ENCODE measurements around the gene SH3GLB2. TPM values are rescaled to one million over a fixed set of nuclear protein-coding genes. Genes with fewer than 3 reads are reported as not detected.

Gene SH3GLB2
- total and polyA plus RNA-seq, 2 of the 8 experiments (the other 6 are each of a cell fraction or from before 2014, with no cell fraction given), result 52.7 to 79.9 TPM

DNA sequence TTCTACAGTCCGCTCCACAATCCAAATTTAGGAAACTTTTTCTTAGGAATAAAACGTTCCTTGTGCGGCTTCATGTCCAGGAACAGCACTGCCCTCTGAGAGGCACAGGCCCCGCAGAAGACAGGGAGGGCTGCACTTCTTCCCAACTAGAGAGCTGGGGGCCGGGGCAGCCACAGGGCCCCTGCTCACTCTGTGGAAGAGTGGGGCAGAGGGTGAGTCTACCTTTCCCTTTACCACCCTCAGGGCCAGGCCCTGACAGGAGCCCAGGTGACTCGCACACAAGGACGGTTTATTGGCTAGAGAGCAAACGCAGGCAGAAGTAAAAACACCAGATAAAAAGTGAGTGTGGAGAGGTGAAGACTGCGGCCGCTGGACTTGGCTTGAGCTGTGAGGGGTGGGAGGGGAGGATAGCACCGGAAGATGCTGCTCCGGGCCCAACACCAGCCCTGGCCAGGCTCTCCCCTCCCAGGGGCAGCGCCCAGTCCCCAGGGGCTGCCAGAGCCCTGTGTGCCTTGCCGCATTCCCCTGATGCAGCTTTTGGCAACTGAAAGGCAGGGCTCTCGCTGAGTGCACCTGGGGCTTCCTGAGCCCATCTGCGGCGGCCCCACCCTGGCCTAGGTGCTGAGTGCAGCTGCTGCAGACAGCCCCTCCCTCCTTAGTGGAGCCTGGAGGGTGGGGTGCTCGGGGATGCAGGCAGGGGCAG lies 20.2 kb downstream of the SH3GLB2 start:
- H3K4me3 ChIP-seq (ENCODE audit: extremely low read depth in 1 of 4, insufficient read depth in 2 of 4, low read depth in 3 of 4, low read length in 4 of 4), result no peak overlapping the region
- POLR2A ChIA-PET (ENCODE audit: partially characterized antibody), result interaction anchor here (0.8 to 3.0 kb wide), 8 partner anchors 9 to 188 kb away, joined by 3 to 11 read pairs (median 4); partner anchors contain the start of gene SH3GLB2
- H4K5ac ChIP-seq (ENCODE audit: insufficient read length, low read depth, low read length), result no peak overlapping the region
- H3K4ac ChIP-seq (replicated peaks; ENCODE audit: insufficient read length, low read depth, low read length), result no peak overlapping the region
- H3K79me1 ChIP-seq (ENCODE audit: low read depth, low read length), result peaks cover 2% of the 10 kb centered on the region
- no peaks in the 10 kb centered on the region for H3K27me3 ChIP-seq (replicated peaks in 1 of 4; ENCODE audit: control insufficient read depth in 3 of 4, extremely low read depth in 1 of 4, insufficient read depth in 3 of 4, low read length in 3 of 4)
- no peak overlapping the region for H4K8ac ChIP-seq (ENCODE audit: extremely low read depth, insufficient read depth, low read length)
- H3K9ac ChIP-seq (replicated peaks in 1 of 4; ENCODE audit: extremely low read depth in 1 of 4, low read depth in 3 of 4, low read length in 3 of 4), result no peak overlapping the region
- no peak overlapping the region for H2AFZ ChIP-seq (ENCODE audit: low read length)
- WGBS, 2 experiments (ENCODE audit: extremely low coverage in 1 of 2, insufficient coverage in 1 of 2, insufficient read length in 1 of 2, insufficient replicate concordance in 2 of 2, low coverage in 1 of 2, low lambda C conversion rate in 2 of 2, missing lambda C conversion rate in 1 of 2), result 94% methylated on average over 17 of the region's 18 CpGs; no CpG with 5 or more reads in 1 of the 2 experiments
- no peak overlapping the region for H2BK15ac ChIP-seq (ENCODE audit: low read length)
- CTCF ChIA-PET (ENCODE audit: partially characterized antibody), result interaction anchor here (0.6 to 7.8 kb wide), 13 partner anchors 12 to 163 kb away, joined by 3 to 89 read pairs (median 7); partner anchors contain the start of gene SH3GLB2
- H2BK20ac ChIP-seq (ENCODE audit: low read length), result no peak overlapping the region
- no peak overlapping the region for H2AK5ac ChIP-seq (ENCODE audit: low read depth, low read length)
- H3K18ac ChIP-seq (ENCODE audit: extremely low read depth, low read length), result no peak overlapping the region
- H3K23ac ChIP-seq (ENCODE audit: insufficient read length), result no peak overlapping the region
- H3K27ac ChIP-seq (ENCODE audit: low read depth, low read length), result no peak overlapping the region
- no peak overlapping the region for H4K91ac ChIP-seq (replicated peaks; ENCODE audit: insufficient read length, low read length)
- TF ChIP-seq CBX8 (IDR thresholded peaks at IDR 0.05; ENCODE audit: borderline replicate concordance, low read depth, low read length) (no peak), POLR2AphosphoS5 (IDR thresholded peaks at IDR 0.05; ENCODE audit: low read depth, low read length) (peak; percentile 32; the same call in 1 of the 2 replicates)
- peaks cover 5 to 19% of the 10 kb centered on the region in 2 experiments for H4K20me1 ChIP-seq (replicated peaks in 1 of 2; ENCODE audit: control insufficient read depth in 1 of 2, insufficient read depth in 2 of 2, low read length in 2 of 2)
- H3K14ac ChIP-seq (ENCODE audit: insufficient read length), result no peak overlapping the region
- H3K4me1 ChIP-seq (replicated peaks in 1 of 4; ENCODE audit: control insufficient read depth in 3 of 4, insufficient read depth in 4 of 4, low read length in 3 of 4), result no peaks in the 10 kb centered on the region
- H3K9me3 ChIP-seq (ENCODE audit: insufficient read depth in 2 of 2, low read depth in 1 of 2, low read length in 1 of 2), result no peaks in the 10 kb centered on the region
- H2BK5ac ChIP-seq (ENCODE audit: low read depth, low read length), result no peak overlapping the region
- H3K4me2 ChIP-seq (ENCODE audit: insufficient read depth in 1 of 2, low read depth in 2 of 2, low read length in 2 of 2), result no peak overlapping the region
- DNase-seq (ENCODE audit: low read depth in 1 of 2, low spot score in 2 of 2) (no peak), FAIRE-seq (no peak)
- H3K79me2 ChIP-seq (ENCODE audit: control insufficient read depth in 1 of 2, insufficient read depth in 2 of 2, low read length in 2 of 2), result no peaks in the 10 kb centered on the region
- no peak overlapping the region for H2BK120ac ChIP-seq (replicated peaks; ENCODE audit: low read depth, low read length)
- no peak overlapping the region for H2BK12ac ChIP-seq (ENCODE audit: low read depth, low read length)
- 0 out of 2 replicates have a peak, but pooled peaks cover 1% of the 10 kb centered on the region for H3K23me2 ChIP-seq (ENCODE audit: low read depth, low read length)
- peaks cover 18 to 52% (median 32%) of the 10 kb centered on the region in 4 experiments for H3K36me3 ChIP-seq (ENCODE audit: control insufficient read depth in 2 of 4, insufficient read depth in 4 of 4, low read length in 3 of 4)
- H3K56ac ChIP-seq (replicated peaks; ENCODE audit: insufficient read length, low read depth, low read length), result no peak overlapping the region
